Right lobe of liver (tissue), 4 donors: ENCODE results near the gene ADAP2.

Experiments used
- POLR2A ChIP-seq: fragments of 450-650 bp; IDR thresholded peaks from one replicate; pipeline ENCODE4 v1.6.1; 2017; ENCODE audit warnings: antibody characterized with exemption, mild to moderate bottlenecking
- TF ChIP-seq, protein P1 (sequence below), 4 donors: fragments of 200-600 bp in 3 of 4; fragments of 450-650 bp in 1 of 4; IDR thresholded peaks; one replicate each; pipeline versions ENCODE4 v1.5.1 to v1.8.0; 2016 to 2022; ENCODE audit warnings: antibody characterized with exemption in 4 of 4, mild to moderate bottlenecking in 2 of 4
- donor health status: DM: no; HTN: no; CAD: no.
- donor health status: DM: no; HTN: no; CAD: no.
- donor health status: DM: no; HTN: yes; CAD: no.

DNA sequence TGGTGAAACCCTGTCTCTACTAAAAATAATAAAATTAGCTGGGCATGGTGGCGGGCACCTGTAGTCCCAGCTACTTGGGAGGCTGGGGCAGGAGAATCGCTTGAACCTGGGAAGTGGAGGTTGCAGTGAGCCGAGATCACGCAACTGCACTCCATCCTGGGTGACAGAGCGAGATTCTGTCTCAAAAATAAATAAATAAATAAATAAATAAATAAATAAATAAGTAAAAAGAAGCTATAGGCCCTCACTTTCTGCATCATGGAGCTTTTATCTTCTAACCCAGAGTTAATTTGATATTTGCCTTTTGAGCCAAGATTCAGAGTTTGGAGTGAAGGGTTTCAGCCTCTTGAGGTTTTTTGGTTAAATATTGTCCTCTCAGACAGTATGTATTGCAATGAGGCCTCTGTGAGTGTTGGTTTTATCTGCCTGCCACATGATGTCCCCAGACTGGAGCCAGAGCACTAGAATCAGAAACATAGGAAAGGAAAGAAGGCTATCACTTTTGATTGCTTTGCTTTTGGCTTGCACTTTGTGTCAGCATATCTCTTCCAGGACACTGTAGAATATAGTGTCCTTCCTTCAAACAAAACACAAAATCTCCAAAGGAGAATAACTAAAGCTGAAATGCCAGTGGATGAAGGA is 81.6 kb downstream of the ADAP2 start:
- no peak for TF ChIP-seq POLR2A
- TF ChIP-seq, protein P1, sequence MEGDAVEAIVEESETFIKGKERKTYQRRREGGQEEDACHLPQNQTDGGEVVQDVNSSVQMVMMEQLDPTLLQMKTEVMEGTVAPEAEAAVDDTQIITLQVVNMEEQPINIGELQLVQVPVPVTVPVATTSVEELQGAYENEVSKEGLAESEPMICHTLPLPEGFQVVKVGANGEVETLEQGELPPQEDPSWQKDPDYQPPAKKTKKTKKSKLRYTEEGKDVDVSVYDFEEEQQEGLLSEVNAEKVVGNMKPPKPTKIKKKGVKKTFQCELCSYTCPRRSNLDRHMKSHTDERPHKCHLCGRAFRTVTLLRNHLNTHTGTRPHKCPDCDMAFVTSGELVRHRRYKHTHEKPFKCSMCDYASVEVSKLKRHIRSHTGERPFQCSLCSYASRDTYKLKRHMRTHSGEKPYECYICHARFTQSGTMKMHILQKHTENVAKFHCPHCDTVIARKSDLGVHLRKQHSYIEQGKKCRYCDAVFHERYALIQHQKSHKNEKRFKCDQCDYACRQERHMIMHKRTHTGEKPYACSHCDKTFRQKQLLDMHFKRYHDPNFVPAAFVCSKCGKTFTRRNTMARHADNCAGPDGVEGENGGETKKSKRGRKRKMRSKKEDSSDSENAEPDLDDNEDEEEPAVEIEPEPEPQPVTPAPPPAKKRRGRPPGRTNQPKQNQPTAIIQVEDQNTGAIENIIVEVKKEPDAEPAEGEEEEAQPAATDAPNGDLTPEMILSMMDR (IDR thresholded peaks at IDR 0.05), result no peak
